GM20000 (cell line): ENCODE data around the gene KHSRP.

Experiments
- DNase-seq: peaks from one replicate; pipeline ENCODE4 v3.0.0; 2012; ENCODE audit warnings: low spot score
- TF ChIP-seq, protein P1 (sequence below): IDR thresholded peaks from 2 replicates; pipeline ENCODE4 v1.5.1; 2012; ENCODE audit warnings: mild to moderate bottlenecking, control low read depth; ENCODE audit errors: extremely low read depth, missing control alignments

KHSRP gene

GRCh38 chr19:6379744-6380143, 44.9 kb downstream of the KHSRP start:
- DNase-seq, result no peak
- TF ChIP-seq, protein P1, sequence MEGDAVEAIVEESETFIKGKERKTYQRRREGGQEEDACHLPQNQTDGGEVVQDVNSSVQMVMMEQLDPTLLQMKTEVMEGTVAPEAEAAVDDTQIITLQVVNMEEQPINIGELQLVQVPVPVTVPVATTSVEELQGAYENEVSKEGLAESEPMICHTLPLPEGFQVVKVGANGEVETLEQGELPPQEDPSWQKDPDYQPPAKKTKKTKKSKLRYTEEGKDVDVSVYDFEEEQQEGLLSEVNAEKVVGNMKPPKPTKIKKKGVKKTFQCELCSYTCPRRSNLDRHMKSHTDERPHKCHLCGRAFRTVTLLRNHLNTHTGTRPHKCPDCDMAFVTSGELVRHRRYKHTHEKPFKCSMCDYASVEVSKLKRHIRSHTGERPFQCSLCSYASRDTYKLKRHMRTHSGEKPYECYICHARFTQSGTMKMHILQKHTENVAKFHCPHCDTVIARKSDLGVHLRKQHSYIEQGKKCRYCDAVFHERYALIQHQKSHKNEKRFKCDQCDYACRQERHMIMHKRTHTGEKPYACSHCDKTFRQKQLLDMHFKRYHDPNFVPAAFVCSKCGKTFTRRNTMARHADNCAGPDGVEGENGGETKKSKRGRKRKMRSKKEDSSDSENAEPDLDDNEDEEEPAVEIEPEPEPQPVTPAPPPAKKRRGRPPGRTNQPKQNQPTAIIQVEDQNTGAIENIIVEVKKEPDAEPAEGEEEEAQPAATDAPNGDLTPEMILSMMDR, result no peak

DNA sequence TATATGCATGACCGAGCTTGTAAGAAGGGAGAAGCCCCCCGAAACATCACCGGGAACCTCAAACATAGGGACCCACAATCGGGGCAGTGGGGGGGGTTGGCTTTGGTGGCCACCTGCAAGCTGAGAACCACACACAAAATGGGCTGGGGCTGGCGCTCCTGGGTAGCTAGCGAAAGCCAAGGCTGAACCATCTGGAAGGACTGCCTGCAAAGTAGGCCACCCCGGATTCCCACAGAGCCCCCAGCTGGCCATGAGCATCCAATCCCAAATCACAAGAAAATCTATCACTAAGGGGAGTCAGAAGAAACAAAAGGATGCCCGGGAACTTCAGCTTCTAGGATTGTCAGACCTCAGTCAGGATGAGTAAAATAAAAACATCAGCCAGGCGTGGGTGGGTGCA, 46.1 kb downstream of the KHSRP start:
- DNase-seq, result no peak
- TF ChIP-seq, protein P1, result no peak

- TF ChIP-seq, protein P1, result no peak
Observed at GRCh38 chr19:6378041-6378440, 46.6 kb downstream of the KHSRP start.

GRCh38 chr19:6376512-6377190, 48.0 kb downstream of the KHSRP start:
- DNase-seq, result no peak
- TF ChIP-seq, protein P1, result no peak

More at GRCh38 chr19:6378041-6378440, 46.6 kb downstream of the KHSRP start:
- DNase-seq, result no peak

- no peak for DNase-seq
- TF ChIP-seq, protein P1, result no peak
Observed at GRCh38 chr19:6375411-6376010, 49.1 kb downstream of the KHSRP start, which contains the start of gene PSPN. Gene PSPN, minus strand, starts transcription at chr19:6375933. Its CDS starts 84 bp downstream, at chr19:6375849.

DNA sequence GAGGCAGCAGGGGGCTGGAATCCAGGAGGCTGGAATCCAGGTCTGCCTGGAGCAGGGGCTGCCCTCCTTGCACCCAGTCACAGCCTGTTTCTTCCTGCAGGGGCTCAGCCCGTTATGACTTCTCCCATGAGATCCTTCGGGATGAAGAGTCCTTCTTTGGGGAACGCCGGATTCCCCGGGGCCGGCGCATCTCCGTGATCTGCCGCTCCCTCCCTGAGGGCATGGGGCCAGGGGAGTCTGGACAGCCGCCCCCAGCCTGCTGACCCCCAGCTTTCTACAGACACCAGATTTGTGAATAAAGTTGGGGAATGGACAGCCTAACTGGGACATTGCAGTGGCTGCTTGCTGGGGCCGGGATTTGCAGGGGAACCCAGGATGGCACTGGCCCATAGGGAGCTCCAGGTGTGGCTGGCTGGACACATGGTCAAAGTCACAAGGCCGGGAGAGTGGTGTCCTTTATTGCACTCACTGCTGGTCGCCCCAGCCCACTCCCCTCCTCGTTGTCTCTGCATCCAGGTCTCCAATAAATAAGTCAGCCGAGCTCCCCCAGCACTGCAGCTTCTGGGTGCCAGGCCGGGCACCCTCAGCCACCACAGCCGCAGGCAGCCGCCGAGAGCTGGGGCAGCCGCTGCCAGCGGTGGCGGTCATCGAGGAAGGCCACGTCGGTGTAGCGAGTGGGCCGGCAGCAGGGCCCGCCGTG, 49.8 kb downstream of the KHSRP start:
- TF ChIP-seq, protein P1, result no peak
- no peak for DNase-seq

- TF ChIP-seq, protein P1, result no peak
- DNase-seq, result no peak
Observed at GRCh38 chr19:6374161-6374709, 50.4 kb downstream of the KHSRP start.
